ENCODE measurements around the gene USP21. TPM values are rescaled to one million over a fixed set of nuclear protein-coding genes. Genes with fewer than 3 reads are reported as not detected.

USP21 gene
- total and polyA plus RNA-seq, 2 of the 8 experiments (the other 6 are each of a cell fraction or from before 2014, with no cell fraction given) = 23.9 to 36.3 TPM

GRCh38 chr1:161162806-161163205 lies 3.5 kb downstream of the USP21 start:
- H2AFZ ChIP-seq (ENCODE audit: low read length) = no peak overlapping the region
- H3K18ac ChIP-seq (ENCODE audit: extremely low read depth, low read length) = no peak overlapping the region
- H3K4me2 ChIP-seq (ENCODE audit: insufficient read depth in 1 of 2, low read depth in 2 of 2, low read length in 2 of 2) = no peak overlapping the region
- no peaks in the 10 kb centered on the region; the same call in 1 of the 2 replicates for H3K79me1 ChIP-seq (ENCODE audit: low read depth, low read length)
- H3K56ac ChIP-seq (replicated peaks; ENCODE audit: insufficient read length, low read depth, low read length) = no peak overlapping the region
- peaks cover 0 to 7% (median 5%) of the 10 kb centered on the region in 4 experiments; a peak in 4 of 8 replicates for H3K36me3 ChIP-seq (ENCODE audit: control insufficient read depth in 2 of 4, insufficient read depth in 4 of 4, low read length in 3 of 4)
- FAIRE-seq (no peak), DNase-seq (ENCODE audit: low read depth in 1 of 2, low spot score in 2 of 2) (no peak)
- H2BK120ac ChIP-seq (replicated peaks; ENCODE audit: low read depth, low read length) = no peak overlapping the region
- H2BK12ac ChIP-seq (ENCODE audit: low read depth, low read length) = no peak overlapping the region
- H2AK5ac ChIP-seq (ENCODE audit: low read depth, low read length) = no peak overlapping the region
- H3K27me3 ChIP-seq (replicated peaks in 1 of 4; ENCODE audit: control insufficient read depth in 3 of 4, extremely low read depth in 1 of 4, insufficient read depth in 3 of 4, low read length in 3 of 4) = no peaks in the 10 kb centered on the region
- H3K27ac ChIP-seq (ENCODE audit: low read depth, low read length) = no peak overlapping the region
- CTCF ChIA-PET (ENCODE audit: partially characterized antibody) = interaction anchor here (0.6 to 5.2 kb wide), 5 partner anchors 8 to 66 kb away, joined by 3 to 32 read pairs (median 3); partner anchors contain the start of gene UFC1
- no peak overlapping the region for H4K5ac ChIP-seq (ENCODE audit: insufficient read length, low read depth, low read length)
- no peak overlapping the region for H3K4me3 ChIP-seq (ENCODE audit: extremely low read depth in 1 of 4, insufficient read depth in 2 of 4, low read depth in 3 of 4, low read length in 4 of 4)
- no peak overlapping the region for H2BK15ac ChIP-seq (ENCODE audit: low read length)
- no peak overlapping the region for H3K14ac ChIP-seq (ENCODE audit: insufficient read length)
- no peak overlapping the region for H3K23ac ChIP-seq (ENCODE audit: insufficient read length)
- peaks cover 17% of the 10 kb centered on the region for H3K23me2 ChIP-seq (ENCODE audit: low read depth, low read length)
- no peak overlapping the region for H4K91ac ChIP-seq (replicated peaks; ENCODE audit: insufficient read length, low read length)
- H2BK5ac ChIP-seq (ENCODE audit: low read depth, low read length) = no peak overlapping the region
- no peak overlapping the region for H3K4ac ChIP-seq (replicated peaks; ENCODE audit: insufficient read length, low read depth, low read length)
- no peaks in the 10 kb centered on the region for H4K20me1 ChIP-seq (replicated peaks in 1 of 2; ENCODE audit: control insufficient read depth in 1 of 2, insufficient read depth in 2 of 2, low read length in 2 of 2)
- POLR2A ChIA-PET (ENCODE audit: partially characterized antibody) = interaction anchor here (0.7 to 2.2 kb wide), 4 partner anchors 9 to 39 kb away, joined by 3 to 8 read pairs (median 4); partner anchors contain the start of genes DEDD, NDUFS2 and UFC1
- no peaks in the 10 kb centered on the region for H3K9me3 ChIP-seq (ENCODE audit: insufficient read depth in 2 of 2, low read depth in 1 of 2, low read length in 1 of 2)
- no peaks in the 10 kb centered on the region; a peak in 1 of 4 replicates for H3K79me2 ChIP-seq (ENCODE audit: control insufficient read depth in 1 of 2, insufficient read depth in 2 of 2, low read length in 2 of 2)
- no peak overlapping the region for H2BK20ac ChIP-seq (ENCODE audit: low read length)
- no peak overlapping the region for H4K8ac ChIP-seq (ENCODE audit: extremely low read depth, insufficient read depth, low read length)
- TF ChIP-seq TCF12 (IDR thresholded peaks at IDR 0.05; ENCODE audit: low read depth, low read length) (no peak), ASH2L (IDR thresholded peaks at IDR 0.05; ENCODE audit: low read length) (no peak)
- no peak overlapping the region for H3K9ac ChIP-seq (replicated peaks in 1 of 4; ENCODE audit: extremely low read depth in 1 of 4, low read depth in 3 of 4, low read length in 3 of 4)
- peaks cover 0 to 22% (median 9%) of the 10 kb centered on the region in 4 experiments; a peak in 5 of 7 replicates for H3K4me1 ChIP-seq (replicated peaks in 1 of 4; ENCODE audit: control insufficient read depth in 3 of 4, insufficient read depth in 4 of 4, low read length in 3 of 4)
- WGBS, 2 experiments (ENCODE audit: extremely low coverage in 1 of 2, insufficient coverage in 1 of 2, insufficient read length in 1 of 2, insufficient replicate concordance in 2 of 2, low coverage in 1 of 2, low lambda C conversion rate in 2 of 2, missing lambda C conversion rate in 1 of 2) = 95% methylated on average over 10 of the region's 10 CpGs; no CpG with 5 or more reads in 1 of the 2 experiments
